Eye (tissue), 1 donor: ENCODE measurements around the gene SEPTIN2.
A peak's percentile ranks its signal among the peaks of the same experiment; 100 is the strongest.
"Not testable (repeated sequence)": the region's sequence is repeated elsewhere in the genome, so short reads cannot be mapped to it uniquely, and the experiment has no call there.

Source experiments
- DNase-seq: peaks from one replicate; pipeline ENCODE4 v3.0.0-alpha.2; 2015

SEPTIN2 gene

GRCh38 chr2:241315093-241315878 is 439 bp upstream of the SEPTIN2 start, which contains the start of gene HDLBP:
Gene HDLBP, minus strand, starts transcription at chr2:241315672. Its CDS starts 48,803 bp downstream, at chr2:241266869.
- peak; percentile 100 for DNase-seq

DNA sequence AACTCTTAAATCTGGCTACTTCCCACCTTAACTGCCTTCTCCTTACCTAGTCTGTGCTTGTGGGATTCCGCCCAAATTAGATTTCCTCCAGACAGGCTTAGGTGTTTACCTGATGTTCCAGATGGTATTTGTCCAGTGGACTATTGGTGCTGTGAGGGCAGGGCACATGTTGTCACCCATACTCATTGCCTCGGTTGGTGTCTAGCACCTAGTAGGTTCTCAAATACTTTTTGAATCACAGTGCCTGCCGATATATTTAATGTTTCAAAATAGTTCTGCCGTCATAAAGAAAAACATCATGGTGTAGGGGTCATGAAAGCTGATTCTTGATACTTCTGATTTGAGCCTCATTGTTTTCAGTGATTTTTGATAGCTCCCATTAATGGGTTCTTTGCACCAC is 1.1 kb downstream of the SEPTIN2 start:
- DNase-seq = no peak

DNA sequence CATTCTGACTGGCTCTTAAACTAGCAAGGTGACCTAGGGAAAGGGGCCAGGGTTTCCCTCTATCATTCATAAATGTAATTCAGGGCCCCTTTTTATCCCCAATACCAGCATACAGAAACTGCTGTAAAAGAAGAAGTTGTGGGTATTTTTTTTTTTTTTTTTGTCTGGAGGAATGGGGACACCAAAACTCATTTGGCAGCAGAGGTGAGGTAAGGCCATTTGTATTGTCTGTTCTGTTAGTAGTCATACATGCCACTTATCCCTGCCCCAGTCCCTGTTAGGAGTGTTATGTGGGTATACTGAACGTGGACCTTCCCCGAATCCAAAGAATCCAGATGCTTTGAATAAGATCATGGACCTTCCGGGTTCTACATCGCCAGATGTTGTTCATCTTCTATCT is 1.7 kb downstream of the SEPTIN2 start:
- DNase-seq = no peak

DNA sequence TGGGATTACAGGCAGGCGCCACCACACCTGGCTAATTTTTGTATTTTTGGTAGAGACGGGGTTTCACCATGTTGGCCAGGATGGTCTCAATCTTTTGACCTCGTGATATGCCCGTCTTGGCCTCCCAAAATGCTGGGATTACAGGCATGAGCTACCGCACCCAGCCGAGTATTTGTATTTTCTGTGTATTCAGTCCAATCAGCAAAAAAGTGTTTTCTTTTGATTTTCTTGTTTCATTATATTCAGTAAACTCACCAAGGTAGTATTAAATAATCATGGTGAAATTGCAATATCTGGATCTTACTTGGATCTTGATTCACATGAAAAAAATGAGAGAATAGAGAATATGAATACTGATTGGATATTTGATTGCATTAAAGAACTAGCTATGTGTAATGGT is 3.1 kb downstream of the SEPTIN2 start:
- DNase-seq = not testable (repeated sequence)

GRCh38 chr2:241320394-241320793 is 4.7 kb downstream of the SEPTIN2 start:
- DNase-seq = no peak

GRCh38 chr2:241321033-241321432 is 5.3 kb downstream of the SEPTIN2 start:
- DNase-seq = no peak

GRCh38 chr2:241321886-241322285 is 6.2 kb downstream of the SEPTIN2 start:
- no peak for DNase-seq

GRCh38 chr2:241323778-241324177 is 8.1 kb downstream of the SEPTIN2 start:
- DNase-seq = no peak

GRCh38 chr2:241324775-241325174 is 9.1 kb downstream of the SEPTIN2 start:
- DNase-seq = no peak

GRCh38 chr2:241325257-241325656 is 9.5 kb downstream of the SEPTIN2 start:
- no peak for DNase-seq

- DNase-seq = no peak
These were observed 14.2 kb downstream of the SEPTIN2 start for GRCh38 chr2:241329669-241330615.

DNA sequence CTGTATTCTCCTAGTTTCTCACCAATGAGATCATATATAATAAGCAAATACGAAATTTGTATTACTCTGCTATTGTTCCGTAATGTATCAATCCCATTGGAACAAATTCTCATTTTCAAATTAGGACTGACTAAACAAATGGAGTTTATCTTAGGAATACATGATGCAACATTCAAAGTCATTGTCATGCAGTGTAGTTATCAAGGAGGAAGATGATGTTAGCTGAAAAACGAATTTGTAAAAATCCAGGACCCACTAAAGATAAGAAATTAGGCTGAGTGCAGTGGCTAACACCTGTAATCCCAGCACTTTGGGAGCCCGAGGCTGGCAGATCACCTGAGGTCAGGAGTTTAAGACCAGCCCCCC is 14.9 kb downstream of the SEPTIN2 start:
- DNase-seq = no peak

DNA sequence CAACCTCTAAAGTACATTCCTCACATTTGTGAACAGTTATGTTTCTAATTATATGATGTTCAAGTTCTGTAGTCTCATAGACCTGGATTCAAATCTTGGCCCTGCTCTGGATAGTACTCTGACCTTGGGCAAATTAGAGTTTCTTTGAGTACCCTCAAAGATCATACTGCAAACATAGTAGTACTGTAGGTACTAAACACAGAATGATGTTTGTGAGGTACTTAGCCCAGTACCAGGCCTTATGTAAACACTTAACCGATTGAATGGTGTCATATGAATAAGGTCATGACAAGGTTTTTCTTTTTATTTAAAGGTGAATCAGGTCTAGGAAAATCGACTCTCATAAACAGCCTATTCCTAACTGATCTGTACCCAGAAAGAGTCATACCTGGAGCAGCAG is 19.1 kb downstream of the SEPTIN2 start:
- DNase-seq = no peak

- DNase-seq = no peak
These were observed 24.3 kb downstream of the SEPTIN2 start for GRCh38 chr2:241339839-241340630.

GRCh38 chr2:241340631-241341163 is 25.0 kb downstream of the SEPTIN2 start:
- DNase-seq = no peak

- no peak for DNase-seq
These were observed 29.4 kb downstream of the SEPTIN2 start for GRCh38 chr2:241344925-241345651.

- no peak for DNase-seq
These were observed 34.2 kb downstream of the SEPTIN2 start for GRCh38 chr2:241349941-241350340.

DNA sequence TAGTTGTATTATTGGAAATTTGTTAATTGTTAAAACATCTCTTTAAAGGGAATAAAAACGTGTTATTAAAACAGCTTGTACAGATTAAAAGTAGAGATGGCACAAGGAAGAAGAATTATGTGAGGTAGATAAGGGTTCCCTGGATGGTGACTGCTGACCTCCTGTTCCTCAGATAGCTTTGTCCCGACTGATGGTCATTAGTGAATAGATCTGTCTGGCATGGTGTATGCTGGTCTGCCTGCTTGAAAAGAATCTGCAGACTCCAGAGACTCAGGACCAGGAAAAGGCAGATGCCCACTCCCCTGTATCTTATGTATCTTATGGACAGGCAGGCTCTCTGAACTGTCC is 34.8 kb downstream of the SEPTIN2 start:
- no peak for DNase-seq

DNA sequence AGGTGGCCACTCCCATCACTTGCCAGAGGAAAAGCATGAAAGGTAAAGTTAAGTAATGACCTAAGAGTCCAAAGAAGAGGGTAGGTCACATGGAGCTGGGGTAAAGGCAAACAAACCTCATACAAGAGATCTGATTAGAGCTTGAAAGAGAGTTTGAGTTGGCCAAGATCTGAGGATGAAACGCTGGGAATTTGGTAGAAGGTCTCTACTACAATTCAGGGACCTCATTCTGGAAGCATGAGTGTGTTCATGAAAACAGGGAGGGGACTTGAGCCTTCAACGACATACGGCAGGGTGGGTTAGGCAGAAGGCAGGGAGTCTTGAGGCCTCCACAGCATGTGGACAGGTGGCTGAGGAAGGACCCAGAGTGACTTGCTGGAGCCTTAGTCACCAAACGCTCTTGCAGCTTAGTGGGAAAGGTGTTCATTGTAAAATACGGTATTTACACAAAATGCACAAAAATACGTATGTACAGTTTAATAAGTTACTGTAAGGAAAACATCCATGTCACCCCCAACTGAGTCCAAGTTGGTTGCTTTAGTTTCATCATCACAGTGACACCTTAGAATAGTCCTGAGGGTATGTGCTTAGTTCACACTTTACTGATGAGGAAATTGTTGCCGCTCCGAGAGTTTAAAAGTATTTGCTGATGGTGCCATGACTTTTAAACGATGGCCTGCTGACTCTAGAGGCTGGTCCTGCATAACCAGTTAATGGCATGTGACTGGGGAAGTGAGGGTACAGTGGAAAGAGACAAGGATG is 35.3 kb downstream of the SEPTIN2 start:
- no peak for DNase-seq

DNA sequence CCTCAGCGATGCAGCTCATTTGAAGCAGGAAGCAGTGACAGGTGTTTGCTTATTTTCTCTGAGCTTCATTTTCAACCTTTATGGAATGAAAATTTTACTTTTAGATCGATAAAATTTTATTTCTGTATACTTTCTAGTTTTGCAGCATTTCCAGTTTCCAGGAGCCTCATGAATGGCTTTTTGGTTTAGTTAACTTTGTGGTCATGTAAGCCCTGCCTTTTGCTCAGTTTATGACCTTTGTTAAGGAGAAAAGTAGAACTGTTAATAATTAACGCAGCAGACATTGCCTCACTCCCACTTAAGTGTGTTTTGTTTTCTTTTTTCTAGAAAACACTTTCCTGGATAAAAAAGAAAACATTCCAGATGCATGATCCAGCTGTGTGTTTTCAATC is 35.9 kb downstream of the SEPTIN2 start:
- no peak for DNase-seq

DNA sequence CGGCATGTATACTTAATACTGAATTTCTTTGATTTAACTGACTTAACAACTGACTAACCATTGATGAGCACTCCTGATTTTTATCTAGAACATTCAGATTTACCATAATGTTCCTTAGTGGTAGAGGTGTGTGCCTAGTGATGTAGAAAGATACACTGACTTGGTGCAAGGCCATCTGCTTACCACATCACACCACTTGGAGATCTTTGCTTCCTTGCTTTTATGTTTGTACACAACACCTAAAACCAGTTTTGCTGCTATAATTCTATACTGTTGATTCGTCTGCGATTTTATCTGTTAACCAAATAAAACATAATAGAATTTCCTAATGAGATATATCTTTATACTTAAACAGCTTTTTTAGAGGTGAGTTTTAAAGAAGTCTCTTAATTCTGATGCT is 36.5 kb downstream of the SEPTIN2 start:
- DNase-seq = no peak
